Cardiac septum (tissue), 1 donor: ENCODE results near the gene TASP1. TPM values are rescaled to one million over a fixed set of nuclear protein-coding genes. Genes with fewer than 3 reads are reported as not detected.
"Not testable (repeated sequence)": the region's sequence is repeated elsewhere in the genome, so short reads cannot be mapped to it uniquely, and the experiment has no call there.

Source experiments
- DNase-seq: peaks from one replicate; pipeline ENCODE4 v3.0.0-alpha.2; 2020; ENCODE audit warnings: low spot score
- intact Hi-C: fragments of 100-400 bp; cut with DNase I; formaldehyde crosslinking; loops from one replicate; pipeline ENCODE4 v1.14.0; 2022
- total RNA-seq: library from RNA; stranded (reverse); fragmentation: NEBNext Ultra II Directional; extraction: Animal tissue kit (Norgen Biotek cat#: 25700); gene quantifications from one replicate; pipeline ENCODE4 v1.2.1, GENCODE V29; 2021
- donor health status: DM: no; HTN: no; CAD: no.

The TASP1 gene
- total RNA-seq, 1 donor from 2014 or later = 9.7 TPM

- DNase-seq, intact Hi-C loops: not testable (repeated sequence)
Observed at GRCh38 chr20:13380497-13381229, 258.1 kb downstream of the TASP1 start.

- no peak for DNase-seq
- intact Hi-C loops = no loop called here
Observed at GRCh38 chr20:13373400-13373799, 265.3 kb downstream of the TASP1 start.

GRCh38 chr20:13364278-13365170 is 274.2 kb downstream of the TASP1 start:
- no peak for DNase-seq
- intact Hi-C loops = no loop called here

- intact Hi-C loops = no loop called here
- DNase-seq = no peak
Observed at GRCh38 chr20:13363473-13363872, 275.3 kb downstream of the TASP1 start.

- DNase-seq, intact Hi-C loops: not testable (repeated sequence)
Observed at GRCh38 chr20:13362165-13362564, 276.6 kb downstream of the TASP1 start.

GRCh38 chr20:13358936-13359335 is 279.8 kb downstream of the TASP1 start:
- intact Hi-C loops, DNase-seq: not testable (repeated sequence)

- DNase-seq = not testable (repeated sequence)
Observed at GRCh38 chr20:13357782-13358181, 280.9 kb downstream of the TASP1 start.

GRCh38 chr20:13356591-13356990 is 282.1 kb downstream of the TASP1 start:
- intact Hi-C loops = no loop called here
- no peak for DNase-seq

More at GRCh38 chr20:13357782-13358181, 280.9 kb downstream of the TASP1 start:
- intact Hi-C loops = not testable (repeated sequence)

GRCh38 chr20:13355941-13356486 is 282.7 kb downstream of the TASP1 start:
- intact Hi-C loops = no loop called here
- no peak for DNase-seq

- DNase-seq = no peak
Observed at GRCh38 chr20:13355411-13355810, 283.3 kb downstream of the TASP1 start.

GRCh38 chr20:13353261-13353945 is 285.3 kb downstream of the TASP1 start:
- DNase-seq = no peak
- intact Hi-C loops = no loop called here

More at GRCh38 chr20:13355411-13355810, 283.3 kb downstream of the TASP1 start:
- intact Hi-C loops = no loop called here

GRCh38 chr20:13349235-13349604 is 289.5 kb downstream of the TASP1 start:
- intact Hi-C loops = no loop called here
- DNase-seq = no peak

GRCh38 chr20:13348311-13349234 is 290.2 kb downstream of the TASP1 start:
- no peak for DNase-seq
- intact Hi-C loops = no loop called here

GRCh38 chr20:13344671-13345070 is 294.1 kb downstream of the TASP1 start:
- no peak for DNase-seq
- intact Hi-C loops = no loop called here

- no peak for DNase-seq
- intact Hi-C loops = no loop called here
Observed at GRCh38 chr20:13342469-13343242, 296.1 kb downstream of the TASP1 start.

- intact Hi-C loops = no loop called here
- no peak for DNase-seq
Observed at GRCh38 chr20:13341737-13342393, 296.9 kb downstream of the TASP1 start.

GRCh38 chr20:13340088-13340487 is 298.6 kb downstream of the TASP1 start:
- no peak for DNase-seq
- intact Hi-C loops = no loop called here
